Kidney (tissue), 14 donors: ENCODE results near the gene VWA5B1. TPM values are rescaled to one million over a fixed set of nuclear protein-coding genes. Genes with fewer than 3 reads are reported as not detected.
"Not testable (repeated sequence)": the region's sequence is repeated elsewhere in the genome, so short reads cannot be mapped to it uniquely, and the experiment has no call there.

Experiments
- DNase-seq, 5 donors: peaks; one replicate each; pipeline ENCODE4 v3.0.0-alpha.2; 2013 to 2020
- FAIRE-seq: peaks from 2 replicates; lab custom pipeline; 2012; peaks lifted over from hg19 to GRCh38; lab: Jason Lieb, UNC
- H3K27ac ChIP-seq, 2 donors: one replicate each; pipeline ENCODE4 v1.7.0; 2013; ENCODE audit warnings: low read depth in 2 of 2, low read length in 2 of 2, inconsistent platforms in 1 of 2
- H3K27me3 ChIP-seq: one replicate; pipeline ENCODE4 v1.7.1; 2013; ENCODE audit warnings: low read length, inconsistent platforms; ENCODE audit not compliant: control insufficient read depth, insufficient read depth
- H3K36me3 ChIP-seq, 3 donors: one replicate each; pipeline versions ENCODE4 v1.7.0 to v1.7.1; 2013; ENCODE audit warnings: low read length in 3 of 3, control low read depth in 1 of 3, inconsistent platforms in 1 of 3; ENCODE audit not compliant: insufficient read depth in 3 of 3, control insufficient read depth in 2 of 3
- H3K4me1 ChIP-seq, 3 donors: one replicate each; pipeline versions ENCODE4 v1.7.0 to v1.7.1; 2013; ENCODE audit warnings: low read length in 3 of 3, inconsistent platforms in 1 of 3, low read depth in 1 of 3; ENCODE audit not compliant: control insufficient read depth in 2 of 3, insufficient read depth in 2 of 3
- H3K4me3 ChIP-seq, 3 donors: one replicate each; pipeline versions ENCODE4 v1.7.0 to v1.8.1; 2013; ENCODE audit warnings: low read length in 3 of 3, control low read depth in 1 of 3, inconsistent platforms in 1 of 3
- H3K9ac ChIP-seq, 3 donors: one replicate each; pipeline versions ENCODE4 v1.7.0 to v1.7.1; 2013; ENCODE audit warnings: low read length in 3 of 3, control low read depth in 1 of 3, inconsistent platforms in 1 of 3
- H3K9me3 ChIP-seq, 3 donors: one replicate each; pipeline versions ENCODE4 v1.7.0 to v1.7.1; 2013; ENCODE audit warnings: low read length in 3 of 3, control low read depth in 1 of 3, inconsistent platforms in 1 of 3; ENCODE audit not compliant: control insufficient read depth in 2 of 3, insufficient read depth in 1 of 3
- CTCF ChIP-seq: IDR thresholded peaks from 3 replicates; pipeline ENCODE4 v1.5.1; 2012; ENCODE audit warnings: mild to moderate bottlenecking, moderate library complexity, borderline replicate concordance; ENCODE audit not compliant: insufficient read depth; ENCODE audit errors: extremely low read depth
- intact Hi-C: fragments of 100-400 bp; cut with DNase I; formaldehyde crosslinking; loops from one replicate; pipeline ENCODE4 v1.11.1; 2022
- polyA plus RNA-seq: library from polyadenylated mRNA; stranded (reverse); fragments of 350-450 nt; fragmentation: Illumina TruSeq; extraction: RNeasy Lipid Tissue Mini Kit (QIAGEN cat#74804); gene quantifications from one replicate; pipeline ENCODE4 v1.2.3, GENCODE V29; 2014; ENCODE audit warnings: low read depth, low replicate concordance; ENCODE audit not compliant: insufficient read depth
- total RNA-seq: library from RNA; stranded (reverse); fragmentation: NEBNext Ultra II Directional; extraction: Animal tissue kit (Norgen Biotek cat#: 25700); gene quantifications from one replicate; pipeline ENCODE4 v1.2.1, GENCODE V29; 2021
- donor health status: control.
- donor health status: control.
- donor health status: control.
- donor health status: control.
- donor health status: control.
- donor health status: DM: yes; HTN: yes; CAD: no.
- donor health status: Normal renal cell carcinoma (clear cell type).

The VWA5B1 gene
- total and polyA plus RNA-seq, 2 donors from 2014 or later, result 0.69 to 1.4 TPM

GRCh38 chr1:20271498-20272400, 18.9 kb upstream of the VWA5B1 start:
- no peaks in the 10 kb centered on the region for H3K36me3 ChIP-seq
- no peak for TF ChIP-seq CTCF
- no peaks in the 10 kb centered on the region for H3K4me1 ChIP-seq
- no peak overlapping the region for H3K27ac ChIP-seq
- FAIRE-seq (no peak), DNase-seq (peak in 1 of 5 donors; percentile 51)
- H3K9ac ChIP-seq, result no peak overlapping the region
- intact Hi-C loops, result no loop called here
- H3K4me3 ChIP-seq, result no peak overlapping the region
- H3K27me3 ChIP-seq, result no peaks in the 10 kb centered on the region
- H3K9me3 ChIP-seq, result no peaks in the 10 kb centered on the region

GRCh38 chr1:20273716-20274115, 17.0 kb upstream of the VWA5B1 start:
- FAIRE-seq, H3K27me3 ChIP-seq, DNase-seq, intact Hi-C loops, H3K36me3 ChIP-seq, H3K4me3 ChIP-seq, H3K9ac ChIP-seq, H3K4me1 ChIP-seq, H3K9me3 ChIP-seq, H3K27ac ChIP-seq: not testable (repeated sequence)

GRCh38 chr1:20275319-20275925, 15.3 kb upstream of the VWA5B1 start:
- Histone ChIP-seq H3K36me3 (no peaks in the 10 kb centered on the region), H3K27ac (no peak overlapping the region), H3K4me1 (no peaks in the 10 kb centered on the region), H3K4me3 (no peak overlapping the region), H3K27me3 (no peaks in the 10 kb centered on the region), H3K9me3 (no peaks in the 10 kb centered on the region), H3K9ac (no peak overlapping the region)
- no peak for TF ChIP-seq CTCF
- FAIRE-seq, result no peak
- intact Hi-C loops, result no loop called here
- no peak for DNase-seq

GRCh38 chr1:20276485-20277159, 14.1 kb upstream of the VWA5B1 start:
- Histone ChIP-seq H3K4me1 (no peaks in the 10 kb centered on the region), H3K27me3 (no peaks in the 10 kb centered on the region), H3K4me3 (no peak overlapping the region), H3K36me3 (no peaks in the 10 kb centered on the region), H3K9ac (no peak overlapping the region), H3K9me3 (no peaks in the 10 kb centered on the region), H3K27ac (no peak overlapping the region)
- no peak for FAIRE-seq
- no peak for DNase-seq
- intact Hi-C loops, result no loop called here
- no peak for TF ChIP-seq CTCF
